GM18508 (cell line): ENCODE measurements around the gene CERK.
"Not testable (repeated sequence)": the region's sequence is repeated elsewhere in the genome, so short reads cannot be mapped to it uniquely, and the experiment has no call there.

Source experiments
- ATAC-seq: cut with Tn5 transposase; IDR thresholded peaks from one replicate; pipeline ENCODE4 v1.9.1; 2021; ENCODE audit warnings: moderate number of reproducible peaks; ENCODE audit not compliant: insufficient read depth, unreplicated experiment

CERK gene

GRCh38 chr22:46737976-46738646, at the start of gene CERK:
CERK (minus strand) TSS chr22:46738252; CDS start chr22:46738148, 104 bp downstream.
- ATAC-seq, result no peak

- ATAC-seq, result no peak
Observed at GRCh38 chr22:46783721-46784120, 45.7 kb upstream of the CERK start.

GRCh38 chr22:46782200-46782599, 44.1 kb upstream of the CERK start:
- not testable (repeated sequence) for ATAC-seq

GRCh38 chr22:46781291-46781690, 43.2 kb upstream of the CERK start:
- ATAC-seq, result no peak

GRCh38 chr22:46780453-46780852, 42.4 kb upstream of the CERK start:
- no peak for ATAC-seq

GRCh38 chr22:46779651-46780050, 41.6 kb upstream of the CERK start:
- ATAC-seq, result no peak

GRCh38 chr22:46779023-46779422, 41.0 kb upstream of the CERK start:
- ATAC-seq, result no peak

- no peak for ATAC-seq
Observed at GRCh38 chr22:46777609-46777970, 39.5 kb upstream of the CERK start.

- ATAC-seq, result no peak
Observed at GRCh38 chr22:46776876-46777608, 39.0 kb upstream of the CERK start.

- no peak for ATAC-seq
Observed at GRCh38 chr22:46775850-46776826, 38.1 kb upstream of the CERK start.

- no peak for ATAC-seq
Observed at GRCh38 chr22:46774980-46775849, 37.2 kb upstream of the CERK start.

- ATAC-seq, result no peak
Observed at GRCh38 chr22:46774253-46774979, 36.4 kb upstream of the CERK start.

GRCh38 chr22:46773076-46773475, 35.0 kb upstream of the CERK start:
- ATAC-seq, result no peak

- ATAC-seq, result no peak
Observed at GRCh38 chr22:46770726-46771125, 32.7 kb upstream of the CERK start.

- ATAC-seq, result no peak
Observed at GRCh38 chr22:46770151-46770641, 32.1 kb upstream of the CERK start.

GRCh38 chr22:46769706-46770105, 31.7 kb upstream of the CERK start:
- no peak for ATAC-seq

- no peak for ATAC-seq
Observed at GRCh38 chr22:46769191-46769675, 31.2 kb upstream of the CERK start.

GRCh38 chr22:46767249-46767985, 29.4 kb upstream of the CERK start:
- no peak for ATAC-seq
